ENCODE results near the gene SETBP1.

SETBP1 gene

GRCh38 chr18:44957025-44957424 lies 276.3 kb downstream of the SETBP1 start:
- H3K9me3 ChIP-seq, result no peaks in the 10 kb centered on the region
- no peak for DNase-seq
- H3K4me1 ChIP-seq, result no peaks in the 10 kb centered on the region

GRCh38 chr18:44957461-44957860 lies 276.8 kb downstream of the SETBP1 start:
- no peaks in the 10 kb centered on the region for H3K9me3 ChIP-seq
- no peak overlapping the region for H3K4me3 ChIP-seq (ENCODE audit: low read depth, low read length)
- no peak for TF ChIP-seq CTCF (IDR thresholded peaks at IDR 0.05; ENCODE audit: low read depth, low read length)
- H3K27me3 ChIP-seq, result no peaks in the 10 kb centered on the region
- H3K36me3 ChIP-seq, result no peaks in the 10 kb centered on the region
- H3K4me1 ChIP-seq, result no peaks in the 10 kb centered on the region
- no peak for DNase-seq

More at GRCh38 chr18:44957025-44957424, 276.3 kb downstream of the SETBP1 start:
- TF ChIP-seq CTCF (IDR thresholded peaks at IDR 0.05; ENCODE audit: low read depth, low read length), result no peak
- H3K27me3 ChIP-seq, result no peaks in the 10 kb centered on the region
- H3K36me3 ChIP-seq, result no peaks in the 10 kb centered on the region
- H3K4me3 ChIP-seq (ENCODE audit: low read depth, low read length), result no peak overlapping the region

GRCh38 chr18:44958040-44958439 lies 277.4 kb downstream of the SETBP1 start:
- Histone ChIP-seq H3K36me3 (no peaks in the 10 kb centered on the region), H3K9me3 (no peaks in the 10 kb centered on the region), H3K4me3 (ENCODE audit: low read depth, low read length) (no peak overlapping the region), H3K4me1 (no peaks in the 10 kb centered on the region), H3K27me3 (no peaks in the 10 kb centered on the region)
- no peak for DNase-seq
- TF ChIP-seq CTCF (IDR thresholded peaks at IDR 0.05; ENCODE audit: low read depth, low read length), result no peak

- Histone ChIP-seq H3K36me3 (no peaks in the 10 kb centered on the region), H3K4me1 (no peaks in the 10 kb centered on the region), H3K4me3 (ENCODE audit: low read depth, low read length) (no peak overlapping the region), H3K27me3 (no peaks in the 10 kb centered on the region), H3K9me3 (no peaks in the 10 kb centered on the region)
- DNase-seq, result no peak
- no peak for TF ChIP-seq CTCF (IDR thresholded peaks at IDR 0.05; ENCODE audit: low read depth, low read length)
These were observed 277.8 kb downstream of the SETBP1 start for GRCh38 chr18:44958455-44958854.

GRCh38 chr18:44959013-44959412 lies 278.3 kb downstream of the SETBP1 start:
- Histone ChIP-seq H3K9me3 (no peaks in the 10 kb centered on the region), H3K27me3 (no peaks in the 10 kb centered on the region), H3K4me3 (ENCODE audit: low read depth, low read length) (no peak overlapping the region), H3K36me3 (no peaks in the 10 kb centered on the region), H3K4me1 (no peaks in the 10 kb centered on the region)
- no peak for DNase-seq
- TF ChIP-seq CTCF (IDR thresholded peaks at IDR 0.05; ENCODE audit: low read depth, low read length), result no peak

- H3K36me3 ChIP-seq, result no peaks in the 10 kb centered on the region
- DNase-seq, result no peak
- TF ChIP-seq CTCF (IDR thresholded peaks at IDR 0.05; ENCODE audit: low read depth, low read length), result no peak
- no peaks in the 10 kb centered on the region for H3K9me3 ChIP-seq
- no peaks in the 10 kb centered on the region for H3K27me3 ChIP-seq
- H3K4me1 ChIP-seq, result no peaks in the 10 kb centered on the region
- no peak overlapping the region for H3K4me3 ChIP-seq (ENCODE audit: low read depth, low read length)
These were observed 279.9 kb downstream of the SETBP1 start for GRCh38 chr18:44960580-44960979.
